HepG2 (cell line): ENCODE measurements around the gene DNAJA2. TPM values are rescaled to one million over a fixed set of nuclear protein-coding genes. Genes with fewer than 3 reads are reported as not detected.

Experiments
- ATAC-seq: fragments of 200-7000 bp; cut with Tn5 transposase; 3 replicates; pipeline ENCODE4 v1.9.1; 2020; ENCODE audit warnings: mild to moderate bottlenecking, moderate library complexity
- BruUV-seq: library from RNA; stranded (reverse); fragments of 400-500 nt; replicated peaks from 2 replicates; lab custom pipeline; 2021; lab: Mats Ljungman, UMichigan
- CTCF ChIA-PET: fragments of 300-600 bp; formaldehyde crosslinking; extraction: SDS; loops from one replicate; lab custom pipeline; 2021; ENCODE audit warnings: low total read pairs, inconsistent platforms, low intra/inter-chr PET ratio; lab: Yijun Ruan, JAX
- POLR2A ChIA-PET: fragments of 350-600 bp; sonication (Branson Sonifier 250); formaldehyde crosslinking; loops from one replicate; lab custom pipeline; 2020; ENCODE audit warnings: antibody characterized with exemption, inconsistent platforms; lab: Yijun Ruan, JAX
- DNase-seq: peaks from one replicate; pipeline ENCODE4 v3.0.0-alpha.2; 2015; ENCODE audit warnings: low spot score
- FAIRE-seq: peaks from 3 replicates; lab custom pipeline; 2011; peaks lifted over from hg19 to GRCh38; lab: Jason Lieb, UNC
- H2AFZ ChIP-seq: one replicate; pipeline ENCODE4 v1.6.1; 2011; ENCODE audit warnings: low read length, inconsistent platforms
- H3K27ac ChIP-seq: fragments of 300-600 bp; 3 replicates; pipeline ENCODE4 v1.8.0; 2011; ENCODE audit warnings: mixed run types, mild to moderate bottlenecking, mixed read lengths, low read length, inconsistent platforms; ENCODE audit not compliant: insufficient read depth; ENCODE audit errors: extremely low read length
- H3K27me3 ChIP-seq, 2 experiments: fragments of 200-600 bp in 1 of 2; 2 replicates in 1 of 2; 3 replicates in 1 of 2; pipeline versions ENCODE4 v1.6.0 to v1.8.0; 2011; ENCODE audit warnings: low read length in 2 of 2, mild to moderate bottlenecking in 2 of 2, moderate library complexity in 2 of 2, inconsistent platforms in 1 of 2; ENCODE audit not compliant: insufficient read depth in 2 of 2, control insufficient read depth in 1 of 2
- H3K36me3 ChIP-seq, 2 experiments: fragments of 200-600 bp in 1 of 2; replicated peaks in 1 of 2; 2 replicates in 1 of 2; 3 replicates in 1 of 2; pipeline versions ENCODE4 v1.5.1 to v1.8.0; 2011; ENCODE audit warnings: low read length in 2 of 2, inconsistent platforms in 1 of 2; ENCODE audit not compliant: insufficient read depth in 2 of 2, control insufficient read depth in 1 of 2
- H3K4me1 ChIP-seq: 2 replicates; pipeline ENCODE4 v1.5.1; 2012; ENCODE audit warnings: low read length, inconsistent platforms; ENCODE audit not compliant: insufficient read depth
- H3K4me2 ChIP-seq: 2 replicates; pipeline ENCODE4 v1.6.0; 2011; ENCODE audit warnings: low read depth, low read length, inconsistent platforms
- H3K4me3 ChIP-seq, 3 experiments: fragments of 200-600 bp in 1 of 3; sonication (generic), shearing (Covaris generic) in 1 of 3; replicated peaks in 1 of 3; 2 replicates each; pipeline ENCODE4 v1.5.1; 2011 to 2016; ENCODE audit warnings: low read length in 3 of 3, inconsistent platforms in 2 of 3, low read depth in 2 of 3, mild to moderate bottlenecking in 2 of 3, control low read depth in 1 of 3, mixed read lengths in 1 of 3; ENCODE audit not compliant: insufficient read depth in 1 of 3
- H3K79me2 ChIP-seq: one replicate; pipeline ENCODE4 v1.6.1; 2011; ENCODE audit warnings: low read length, inconsistent platforms; ENCODE audit not compliant: insufficient read depth
- H3K9ac ChIP-seq: 2 replicates; pipeline ENCODE4 v1.6.0; 2011; ENCODE audit warnings: mild to moderate bottlenecking, low read depth, low read length, inconsistent platforms; ENCODE audit not compliant: insufficient read depth
- H3K9me3 ChIP-seq: 2 replicates; pipeline ENCODE4 v1.5.1; 2012; ENCODE audit warnings: mild to moderate bottlenecking, low read length
- H4K20me1 ChIP-seq: 2 replicates; pipeline ENCODE4 v1.6.0; 2011; ENCODE audit warnings: inconsistent platforms, mild to moderate bottlenecking, low read length, moderate library complexity; ENCODE audit not compliant: insufficient read depth
- CHD2 ChIP-seq: IDR thresholded peaks from 2 replicates; pipeline ENCODE4 v1.6.1; 2011; ENCODE audit warnings: low read depth, low read length, improper control_type of control experiment
- FOXO4 ChIP-seq: sonication (generic); formaldehyde crosslinking; conservative IDR thresholded peaks from 2 replicates; pipeline ENCODE4 v1.8.1; 2023; ENCODE audit warnings: missing genetic modification reagents
- GATA4 ChIP-seq: sonication (generic); IDR thresholded peaks from 2 replicates; pipeline ENCODE4 v1.6.1; 2016; ENCODE audit warnings: antibody characterized with exemption, low read depth, borderline replicate concordance
- HMGXB4 ChIP-seq, 2 experiments: sonication (generic) in 1 of 2; formaldehyde crosslinking in 1 of 2; IDR thresholded peaks; 2 replicates each; pipeline versions ENCODE4 v1.4.0 to v1.6.1; 2018 to 2020; ENCODE audit warnings: missing genetic modification reagents in 2 of 2, borderline replicate concordance in 1 of 2, low read depth in 1 of 2, mild to moderate bottlenecking in 1 of 2, missing biosample characterization in 1 of 2
- KDM4B ChIP-seq: sonication (generic); formaldehyde crosslinking; IDR thresholded peaks from 2 replicates; pipeline ENCODE4 v1.4.0; 2020; ENCODE audit warnings: missing genetic modification reagents
- POLR2G ChIP-seq: fragments of 200-400 bp; formaldehyde crosslinking; IDR thresholded peaks from 2 replicates; pipeline ENCODE4 v1.6.1; 2018; ENCODE audit warnings: mild to moderate bottlenecking, low read depth, low read length, moderate library complexity
- RBM22 ChIP-seq: fragments of 200-400 bp; formaldehyde crosslinking; optimal IDR thresholded peaks from 2 replicates; pipeline ENCODE3; 2017; ENCODE audit warnings: mild to moderate bottlenecking, low read length, moderate library complexity
- TMF1 ChIP-seq: sonication (generic); formaldehyde crosslinking; IDR thresholded peaks from 2 replicates; pipeline ENCODE4 v1.8.1; 2022; ENCODE audit warnings: low read depth, missing genetic modification reagents
- ZNF142 ChIP-seq: sonication (generic); formaldehyde crosslinking; IDR thresholded peaks from 2 replicates; pipeline ENCODE4 v1.4.0; 2020; ENCODE audit warnings: missing genetic modification reagents
- ZNF335 ChIP-seq: sonication (generic); formaldehyde crosslinking; IDR thresholded peaks from 2 replicates; pipeline ENCODE4 v1.4.0; 2020; ENCODE audit warnings: missing genetic modification reagents
- ZNF446 ChIP-seq: sonication (generic); formaldehyde crosslinking; IDR thresholded peaks from 2 replicates; pipeline ENCODE4 v1.5.0; 2020; ENCODE audit warnings: mild to moderate bottlenecking, missing genetic modification reagents
- ZNF580 ChIP-seq: IDR thresholded peaks from 2 replicates; pipeline ENCODE4 v1.6.1; 2016; ENCODE audit warnings: low read depth, borderline replicate concordance
- ZNF644 ChIP-seq: IDR thresholded peaks from 2 replicates; pipeline ENCODE4 v1.6.1; 2016; ENCODE audit warnings: low read depth
- WGBS: methylation state at CpG from one replicate; pipeline ENCODE4 v1.1.6; 2017; ENCODE audit warnings: low lambda C conversion rate; 5-methylcytosine and 5-hydroxymethylcytosine counted together
- in situ Hi-C: cut with HindIII; loops from 2 replicates; pipeline ENCODE4 v1.10.0; 2017; ENCODE audit warnings: low pct_unique_long_range_greater_than_20kb; ENCODE audit not compliant: extremely low pct_ligation_motif_present
- intact Hi-C: fragments of 100-400 bp; cut with micrococcal nuclease; formaldehyde crosslinking; loops from one replicate; pipeline ENCODE4 v1.10.0; 2022; ENCODE audit not compliant: unreplicated experiment
- polyA plus RNA-seq, 8 experiments: library from polyadenylated mRNA; depleted of rRNA in 3 of 8; stranded (reverse) in 7 of 8; unstranded in 1 of 8; fragments of >200 nt; fragmentation: Illumina TruSeq in 4 of 8; extraction: Trizol in 4 of 8; gene quantifications; 2 replicates each; pipeline versions ENCODE4 v1.2.1 to v1.2.3, GENCODE V29; 2011 to 2016; ENCODE audit warnings: low read depth in 4 of 8, missing spikeins in 1 of 8, mixed read lengths in 1 of 8; ENCODE audit not compliant: insufficient read depth in 1 of 8
- total RNA-seq, 5 experiments: library from RNA; depleted of rRNA; stranded (reverse); fragments of >200 nt; fragmentation: Illumina TruSeq; extraction: Trizol; gene quantifications; 2 replicates each; pipeline ENCODE4 v1.2.3, GENCODE V29; 2016; ENCODE audit warnings: low read depth in 1 of 5

Gene DNAJA2
- total and polyA plus RNA-seq, 2 of the 13 experiments (the other 11 are each of a cell fraction or from before 2014, with no cell fraction given), result 25.4 to 176 TPM

GRCh38 chr16:47017636-47018035, 44.2 kb upstream of the DNAJA2 start:
- no peak overlapping the region for H3K9ac ChIP-seq
- BruUV-seq, result no TSS peak
- no peaks in the 10 kb centered on the region for H4K20me1 ChIP-seq
- no peaks in the 10 kb centered on the region for H3K79me2 ChIP-seq
- no peak for DNase-seq
- peaks cover 0 to 8% of the 10 kb centered on the region in 2 experiments; a peak in 1 of 5 replicates for H3K27me3 ChIP-seq
- FAIRE-seq, result no peak
- H3K9me3 ChIP-seq, result no peaks in the 10 kb centered on the region
- no peak overlapping the region for H3K4me3 ChIP-seq
- peak; percentile 53 for ATAC-seq
- peak overlapping the region; percentile 25; the same call in 1 of the 2 replicates for H3K4me2 ChIP-seq
- H3K4me1 ChIP-seq, result peaks cover 21% of the 10 kb centered on the region
- intact Hi-C loops (loop anchor here (1.0 kb wide), 1 partner anchor 69 kb away; no protein-coding TSS in a partner anchor), in situ Hi-C loops (loop anchor here (5.0 kb wide), 1 partner anchor 70 kb away; no protein-coding TSS in a partner anchor)
- no peak overlapping the region for H3K27ac ChIP-seq
- 69% methylated on average over 5 of the region's 5 CpGs for WGBS
- H2AFZ ChIP-seq, result no peak overlapping the region
- H3K36me3 ChIP-seq, result no peaks in the 10 kb centered on the region
- POLR2A ChIA-PET, result no interaction called here
- CTCF ChIA-PET, result interaction anchor here (1.4 to 2.5 kb wide), 2 partner anchors 44 to 69 kb away, joined by 3 to 27 read pairs; partner anchors contain the start of gene DNAJA2
- TF ChIP-seq TMF1 (CRISPR knock-in tag) (no peak), GATA4 (no peak), KDM4B (CRISPR knock-in tag) (no peak), FOXO4 (CRISPR knock-in tag) (no peak), CHD2 (no peak), ZNF335 (CRISPR knock-in tag) (no peak), HMGXB4 (CRISPR knock-in tag; IDR thresholded peaks at IDR 0.05; ENCODE audit: borderline replicate concordance in 1 of 2, low read depth in 1 of 2) (no peak), POLR2G (no peak), ZNF446 (CRISPR knock-in tag) (no peak), ZNF142 (CRISPR knock-in tag) (no peak), ZNF580 (CRISPR knock-in tag) (no peak), RBM22 (no peak), ZNF644 (CRISPR knock-in tag) (no peak)
